PFSK-1 (cell line): ENCODE data around the gene COL8A1.

Experiments
- FOXP2 ChIP-seq: optimal IDR thresholded peaks from 2 replicates; pipeline ENCODE3; 2011; ENCODE audit warnings: borderline replicate concordance, control low read depth, inconsistent platforms; ENCODE audit not compliant: insufficient read depth; ENCODE audit errors: extremely low read length, extremely low read depth
- POLR2AphosphoS5 ChIP-seq: IDR thresholded peaks from 2 replicates; pipeline ENCODE4 v1.6.1; 2012; ENCODE audit warnings: low read depth, mild to moderate bottlenecking, control low read depth, low read length, moderate library complexity
- SIN3A ChIP-seq: IDR thresholded peaks from 2 replicates; pipeline ENCODE4 v1.6.1; 2012; ENCODE audit warnings: mild to moderate bottlenecking, low read length, moderate library complexity, borderline replicate concordance; ENCODE audit not compliant: insufficient read depth
- TAF1 ChIP-seq: IDR thresholded peaks from 2 replicates; pipeline ENCODE4 v1.6.1; 2012; ENCODE audit warnings: low read length, control low read depth, borderline replicate concordance; ENCODE audit not compliant: insufficient read depth
- TF ChIP-seq, protein P1 (sequence below), 2 experiments: IDR thresholded peaks; 2 replicates each; pipeline versions ENCODE4 v1.6.1 to v1.8.0; 2011 to 2012; ENCODE audit warnings: low read depth in 2 of 2, low read length in 2 of 2, control low read depth in 1 of 2, inconsistent platforms in 1 of 2, mild to moderate bottlenecking in 1 of 2, moderate library complexity in 1 of 2; ENCODE audit not compliant: insufficient read depth in 1 of 2

DNA sequence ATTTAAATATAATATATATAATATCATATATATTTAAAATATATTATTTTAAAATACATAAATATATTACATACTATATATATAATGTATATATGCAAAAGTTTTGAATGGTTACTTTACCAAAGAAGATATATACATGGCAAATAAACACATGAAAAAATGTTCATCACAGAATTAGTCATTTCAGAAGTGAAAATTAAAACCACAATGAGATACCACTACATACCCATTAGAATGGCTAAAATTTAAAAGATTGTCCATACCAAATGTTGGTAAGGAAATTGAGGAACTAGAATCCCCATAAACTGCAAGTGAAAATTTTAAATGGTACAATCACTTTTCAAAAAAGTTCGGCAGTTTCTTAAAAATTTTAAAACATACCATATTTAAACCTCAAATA lies 23.6 kb upstream of the COL8A1 start:
- no peak for TF ChIP-seq TAF1
- TF ChIP-seq, protein P1, sequence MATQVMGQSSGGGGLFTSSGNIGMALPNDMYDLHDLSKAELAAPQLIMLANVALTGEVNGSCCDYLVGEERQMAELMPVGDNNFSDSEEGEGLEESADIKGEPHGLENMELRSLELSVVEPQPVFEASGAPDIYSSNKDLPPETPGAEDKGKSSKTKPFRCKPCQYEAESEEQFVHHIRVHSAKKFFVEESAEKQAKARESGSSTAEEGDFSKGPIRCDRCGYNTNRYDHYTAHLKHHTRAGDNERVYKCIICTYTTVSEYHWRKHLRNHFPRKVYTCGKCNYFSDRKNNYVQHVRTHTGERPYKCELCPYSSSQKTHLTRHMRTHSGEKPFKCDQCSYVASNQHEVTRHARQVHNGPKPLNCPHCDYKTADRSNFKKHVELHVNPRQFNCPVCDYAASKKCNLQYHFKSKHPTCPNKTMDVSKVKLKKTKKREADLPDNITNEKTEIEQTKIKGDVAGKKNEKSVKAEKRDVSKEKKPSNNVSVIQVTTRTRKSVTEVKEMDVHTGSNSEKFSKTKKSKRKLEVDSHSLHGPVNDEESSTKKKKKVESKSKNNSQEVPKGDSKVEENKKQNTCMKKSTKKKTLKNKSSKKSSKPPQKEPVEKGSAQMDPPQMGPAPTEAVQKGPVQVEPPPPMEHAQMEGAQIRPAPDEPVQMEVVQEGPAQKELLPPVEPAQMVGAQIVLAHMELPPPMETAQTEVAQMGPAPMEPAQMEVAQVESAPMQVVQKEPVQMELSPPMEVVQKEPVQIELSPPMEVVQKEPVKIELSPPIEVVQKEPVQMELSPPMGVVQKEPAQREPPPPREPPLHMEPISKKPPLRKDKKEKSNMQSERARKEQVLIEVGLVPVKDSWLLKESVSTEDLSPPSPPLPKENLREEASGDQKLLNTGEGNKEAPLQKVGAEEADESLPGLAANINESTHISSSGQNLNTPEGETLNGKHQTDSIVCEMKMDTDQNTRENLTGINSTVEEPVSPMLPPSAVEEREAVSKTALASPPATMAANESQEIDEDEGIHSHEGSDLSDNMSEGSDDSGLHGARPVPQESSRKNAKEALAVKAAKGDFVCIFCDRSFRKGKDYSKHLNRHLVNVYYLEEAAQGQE (IDR thresholded peaks at IDR 0.05; ENCODE audit: insufficient read depth in 1 of 2, low read depth in 2 of 2, low read length in 2 of 2) = no peak
- TF ChIP-seq SIN3A = no peak
- no peak for TF ChIP-seq POLR2AphosphoS5
- TF ChIP-seq FOXP2 = no peak
